Measurements from ENCODE around the gene PTPRD.

PTPRD gene

GRCh38 chr9:9905736-9906135, 707.1 kb downstream of the PTPRD start:
- DNase-seq (ENCODE audit: insufficient read length, low spot score) (no peak), FAIRE-seq (no peak)
- no peak for TF ChIP-seq CTCF (IDR thresholded peaks at IDR 0.05; ENCODE audit: insufficient read depth, missing control alignments)

- no peak for DNase-seq (ENCODE audit: insufficient read length, low spot score)
- no peak for TF ChIP-seq CTCF (IDR thresholded peaks at IDR 0.05; ENCODE audit: insufficient read depth, missing control alignments)
- no peak for FAIRE-seq
These were observed 708.8 kb downstream of the PTPRD start for GRCh38 chr9:9904041-9904440.

GRCh38 chr9:9901624-9902023, 711.2 kb downstream of the PTPRD start:
- TF ChIP-seq CTCF (IDR thresholded peaks at IDR 0.05; ENCODE audit: insufficient read depth, missing control alignments): no peak
- no peak for FAIRE-seq
- no peak for DNase-seq (ENCODE audit: insufficient read length, low spot score)

- no peak for TF ChIP-seq CTCF (IDR thresholded peaks at IDR 0.05; ENCODE audit: insufficient read depth, missing control alignments)
- DNase-seq (ENCODE audit: insufficient read length, low spot score): no peak
- FAIRE-seq: no peak
These were observed 719.0 kb downstream of the PTPRD start for GRCh38 chr9:9893837-9894236.

- no peak for FAIRE-seq
- DNase-seq (ENCODE audit: insufficient read length, low spot score): no peak
- no peak for TF ChIP-seq CTCF (IDR thresholded peaks at IDR 0.05; ENCODE audit: insufficient read depth, missing control alignments)
These were observed 720.6 kb downstream of the PTPRD start for GRCh38 chr9:9892217-9892616.

GRCh38 chr9:9881692-9882091, 731.1 kb downstream of the PTPRD start:
- TF ChIP-seq CTCF (IDR thresholded peaks at IDR 0.05; ENCODE audit: insufficient read depth, missing control alignments): no peak
- FAIRE-seq (no peak), DNase-seq (ENCODE audit: insufficient read length, low spot score) (no peak)

- no peak for DNase-seq (ENCODE audit: insufficient read length, low spot score)
- FAIRE-seq: no peak
- TF ChIP-seq CTCF (IDR thresholded peaks at IDR 0.05; ENCODE audit: insufficient read depth, missing control alignments): no peak
These were observed 738.5 kb downstream of the PTPRD start for GRCh38 chr9:9874270-9874669.
